PC-3 (cell line): Measurements from ENCODE around the gene MEGF6. TPM values are rescaled to one million over a fixed set of nuclear protein-coding genes. Genes with fewer than 3 reads are reported as not detected.

Experiments
- ATAC-seq: fragments of 200-7000 bp; cut with Tn5 transposase; 2 replicates; pipeline ENCODE4 v1.9.1; 2020; ENCODE audit warnings: mild to moderate bottlenecking, moderate library complexity
- BruUV-seq: library from RNA; stranded (reverse); fragments of 400-500 nt; replicated peaks from 2 replicates; lab custom pipeline; 2021; lab: Mats Ljungman, UMichigan
- CTCF ChIA-PET: fragments of 300-600 bp; sonication (Branson Sonifier 250); formaldehyde crosslinking; loops from one replicate; lab custom pipeline; 2022; ENCODE audit warnings: antibody characterized with exemption; lab: Charles Lee
- POLR2A ChIA-PET: fragments of 300-600 bp; sonication (Branson Sonifier 250); formaldehyde crosslinking; loops from one replicate; lab custom pipeline; 2022; ENCODE audit warnings: antibody characterized with exemption; ENCODE audit not compliant: unreplicated experiment; lab: Charles Lee
- DNase-seq: peaks from one replicate; pipeline ENCODE4 v3.0.0-alpha.2; 2015
- H2AFZ ChIP-seq: fragments of 300-600 bp; sonication (generic); 2 replicates; pipeline ENCODE4 v1.6.0; 2016; ENCODE audit warnings: antibody characterized with exemption, low read length
- H3F3A ChIP-seq: fragments of 300-600 bp; sonication (generic); one replicate; pipeline ENCODE4 v1.6.0; 2017; ENCODE audit warnings: antibody characterized with exemption, low read length, control low read depth, mild to moderate bottlenecking; ENCODE audit not compliant: unreplicated experiment
- H3K27ac ChIP-seq: fragments of 300-600 bp; sonication (generic); 2 replicates; pipeline ENCODE4 v1.5.1; 2016; ENCODE audit warnings: mild to moderate bottlenecking, low read length
- H3K27me3 ChIP-seq: fragments of 300-600 bp; sonication (generic); 2 replicates; pipeline ENCODE4 v1.6.1; 2016; ENCODE audit warnings: low read length, mixed read lengths
- H3K36me3 ChIP-seq: fragments of 300-600 bp; sonication (generic); 2 replicates; pipeline ENCODE4 v1.6.1; 2016; ENCODE audit warnings: low read depth, mixed run types, low read length, mixed read lengths
- H3K4me1 ChIP-seq: fragments of 300-600 bp; sonication (generic); 2 replicates; pipeline ENCODE4 v1.5.1; 2016; ENCODE audit warnings: low read length; ENCODE audit not compliant: insufficient read depth
- H3K4me2 ChIP-seq: fragments of 300-600 bp; sonication (generic); 2 replicates; pipeline ENCODE4 v1.6.0; 2016; ENCODE audit warnings: low read length
- H3K4me3 ChIP-seq: fragments of 300-600 bp; sonication (generic); 2 replicates; pipeline ENCODE4 v1.5.1; 2016; ENCODE audit warnings: mild to moderate bottlenecking, low read length, mixed read lengths
- H3K79me2 ChIP-seq: fragments of 300-600 bp; sonication (generic); 2 replicates; pipeline ENCODE4 v1.6.1; 2017; ENCODE audit warnings: low read length, mixed read lengths
- H3K9ac ChIP-seq: fragments of 300-600 bp; sonication (generic); 2 replicates; pipeline ENCODE4 v1.6.0; 2016; ENCODE audit warnings: mild to moderate bottlenecking, low read length
- H3K9me2 ChIP-seq: fragments of 300-600 bp; sonication (generic); replicated peaks from 2 replicates; pipeline ENCODE4 v1.6.1; 2016; ENCODE audit warnings: mixed run types, low read length, mixed read lengths
- H3K9me3 ChIP-seq: fragments of 300-600 bp; sonication (generic); 2 replicates; pipeline ENCODE4 v1.6.1; 2016; ENCODE audit warnings: low read length, mixed read lengths
- H4K20me1 ChIP-seq: fragments of 300-600 bp; sonication (generic); 2 replicates; pipeline ENCODE4 v1.6.1; 2016; ENCODE audit warnings: low read length, mixed read lengths
- EZH2 ChIP-seq: fragments of 300-600 bp; sonication (generic); IDR thresholded peaks from one replicate; pipeline ENCODE4 v1.6.1; 2017; ENCODE audit warnings: antibody characterized with exemption, mild to moderate bottlenecking, low read length; ENCODE audit not compliant: unreplicated experiment
- EZH2phosphoT487 ChIP-seq: fragments of 300-600 bp; sonication (generic); IDR thresholded peaks from 2 replicates; pipeline ENCODE4 v1.6.1; 2018; ENCODE audit warnings: mild to moderate bottlenecking, antibody characterized with exemption, low read length, borderline replicate concordance
- intact Hi-C: fragments of 100-400 bp; cut with micrococcal nuclease; formaldehyde crosslinking; loops from 2 replicates; pipeline ENCODE4 v1.9.0; 2023
- total RNA-seq: library from RNA; depleted of rRNA; stranded (reverse); fragments of >200 nt; gene quantifications from 2 replicates; pipeline ENCODE4 v1.2.3, GENCODE V29; 2014
- TF ChIP-seq, protein P1 (sequence below): fragments of 300-600 bp; sonication (generic); conservative IDR thresholded peaks from 2 replicates; pipeline ENCODE4 v1.5.1; 2017; ENCODE audit warnings: antibody characterized with exemption, low read depth, mild to moderate bottlenecking, low read length

The MEGF6 gene
- total RNA-seq, 1 experiment from 2014 or later, result 32.5 TPM

DNA sequence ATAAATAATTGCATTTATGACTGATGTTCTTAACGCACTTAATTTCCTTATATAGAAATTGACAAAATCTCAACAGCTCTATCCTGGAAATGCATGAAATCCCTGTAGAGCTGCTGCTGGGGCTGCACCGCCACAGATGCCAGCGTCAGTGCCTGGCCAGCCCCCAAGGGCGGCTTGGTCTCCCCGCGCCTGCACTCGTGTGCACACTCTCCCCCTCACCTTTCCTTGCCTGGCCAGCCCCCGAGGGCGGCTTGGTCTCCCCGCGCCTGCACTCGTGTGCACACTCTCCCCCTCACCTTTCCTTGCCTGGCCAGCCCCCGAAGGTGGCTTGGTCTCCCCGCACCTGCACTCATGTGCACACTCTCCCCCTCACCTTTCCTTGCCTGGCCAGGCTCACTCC, 24.8 kb upstream of the MEGF6 start:
- CTCF ChIA-PET, result no interaction called here
- ATAC-seq, result no peak
- intact Hi-C loops, result no loop called here
- no peak overlapping the region for H3K27ac ChIP-seq
- POLR2A ChIA-PET, result no interaction called here
- no peaks in the 10 kb centered on the region for H3K4me1 ChIP-seq
- no peaks in the 10 kb centered on the region for H3F3A ChIP-seq
- H3K9me3 ChIP-seq, result no peaks in the 10 kb centered on the region
- no peaks in the 10 kb centered on the region for H3K9me2 ChIP-seq
- no peaks in the 10 kb centered on the region for H4K20me1 ChIP-seq
- TF ChIP-seq EZH2, result no peak
- TF ChIP-seq EZH2phosphoT487, result no peak
- TF ChIP-seq, protein P1, sequence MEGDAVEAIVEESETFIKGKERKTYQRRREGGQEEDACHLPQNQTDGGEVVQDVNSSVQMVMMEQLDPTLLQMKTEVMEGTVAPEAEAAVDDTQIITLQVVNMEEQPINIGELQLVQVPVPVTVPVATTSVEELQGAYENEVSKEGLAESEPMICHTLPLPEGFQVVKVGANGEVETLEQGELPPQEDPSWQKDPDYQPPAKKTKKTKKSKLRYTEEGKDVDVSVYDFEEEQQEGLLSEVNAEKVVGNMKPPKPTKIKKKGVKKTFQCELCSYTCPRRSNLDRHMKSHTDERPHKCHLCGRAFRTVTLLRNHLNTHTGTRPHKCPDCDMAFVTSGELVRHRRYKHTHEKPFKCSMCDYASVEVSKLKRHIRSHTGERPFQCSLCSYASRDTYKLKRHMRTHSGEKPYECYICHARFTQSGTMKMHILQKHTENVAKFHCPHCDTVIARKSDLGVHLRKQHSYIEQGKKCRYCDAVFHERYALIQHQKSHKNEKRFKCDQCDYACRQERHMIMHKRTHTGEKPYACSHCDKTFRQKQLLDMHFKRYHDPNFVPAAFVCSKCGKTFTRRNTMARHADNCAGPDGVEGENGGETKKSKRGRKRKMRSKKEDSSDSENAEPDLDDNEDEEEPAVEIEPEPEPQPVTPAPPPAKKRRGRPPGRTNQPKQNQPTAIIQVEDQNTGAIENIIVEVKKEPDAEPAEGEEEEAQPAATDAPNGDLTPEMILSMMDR, result no peak
- no TSS peak for BruUV-seq
- H3K36me3 ChIP-seq, result peaks cover 38% of the 10 kb centered on the region
- no peaks in the 10 kb centered on the region for H3K79me2 ChIP-seq
- DNase-seq, result no peak
- no peak overlapping the region for H3K9ac ChIP-seq
- H2AFZ ChIP-seq, result no peak overlapping the region
- no peak overlapping the region for H3K4me3 ChIP-seq
- no peaks in the 10 kb centered on the region for H3K27me3 ChIP-seq
- no peak overlapping the region for H3K4me2 ChIP-seq

DNA sequence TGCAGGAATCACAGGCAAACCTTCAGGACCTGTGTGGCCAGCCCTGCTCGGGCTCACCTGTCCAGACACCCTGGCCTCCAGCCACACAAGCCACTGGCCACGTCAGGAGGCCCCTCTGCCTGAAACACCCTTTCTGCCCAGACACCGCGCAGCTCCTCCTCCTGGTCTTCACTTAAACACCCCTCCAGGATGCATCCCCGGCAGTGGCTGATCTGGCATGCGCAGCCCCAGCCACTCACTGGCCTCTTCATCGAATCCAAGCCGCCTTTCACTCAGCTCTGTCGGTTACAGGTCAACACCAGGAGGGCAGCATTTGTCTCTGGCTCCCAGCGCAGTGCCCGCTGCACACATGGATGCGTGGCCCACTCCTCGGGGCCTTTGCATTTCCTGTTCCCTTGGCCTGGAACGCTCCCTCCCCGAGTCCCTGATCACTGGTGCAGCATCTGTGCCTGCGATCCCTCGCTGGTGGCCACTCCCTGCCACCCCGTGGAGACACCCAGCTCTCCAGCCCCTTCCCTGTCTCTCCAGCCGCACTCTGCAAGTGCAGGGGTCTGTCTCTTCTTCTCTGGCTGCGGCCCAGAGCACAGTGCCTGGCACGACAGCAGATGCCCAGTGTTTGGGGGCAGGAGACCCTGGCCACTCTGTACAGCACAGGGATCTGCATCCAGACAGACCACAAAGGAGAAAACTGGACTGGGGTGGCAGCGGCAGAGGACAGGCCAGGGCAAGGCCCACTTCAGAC, 22.9 kb upstream of the MEGF6 start:
- Histone ChIP-seq H2AFZ (no peak overlapping the region), H3K4me1 (no peaks in the 10 kb centered on the region), H3K9me2 (no peaks in the 10 kb centered on the region), H3K4me2 (no peak overlapping the region), H3F3A (no peaks in the 10 kb centered on the region), H3K9me3 (no peaks in the 10 kb centered on the region), H3K9ac (no peak overlapping the region), H3K4me3 (no peak overlapping the region), H3K79me2 (no peaks in the 10 kb centered on the region), H3K27ac (no peak overlapping the region), H4K20me1 (no peaks in the 10 kb centered on the region), H3K36me3 (peaks cover 46% of the 10 kb centered on the region), H3K27me3 (no peaks in the 10 kb centered on the region)
- ChIA-PET POLR2A (no interaction called here), CTCF (no interaction called here)
- ATAC-seq (no peak), DNase-seq (no peak)
- intact Hi-C loops, result no loop called here
- TF ChIP-seq EZH2phosphoT487, result no peak
- no peak for TF ChIP-seq EZH2
- TF ChIP-seq, protein P1, result no peak
- BruUV-seq, result no TSS peak

- no peak for DNase-seq
- H3K9ac ChIP-seq, result no peak overlapping the region
- H3K36me3 ChIP-seq, result peaks cover 49% of the 10 kb centered on the region
- H3K4me2 ChIP-seq, result no peak overlapping the region
- TF ChIP-seq, protein P1, result no peak
- no peak for TF ChIP-seq EZH2
- no peak for TF ChIP-seq EZH2phosphoT487
- no peak overlapping the region for H3K4me3 ChIP-seq
- H3K4me1 ChIP-seq, result no peaks in the 10 kb centered on the region
- no peak for ATAC-seq
- H3K9me3 ChIP-seq, result no peaks in the 10 kb centered on the region
- H3F3A ChIP-seq, result no peaks in the 10 kb centered on the region
- H4K20me1 ChIP-seq, result no peaks in the 10 kb centered on the region
- no TSS peak for BruUV-seq
- H2AFZ ChIP-seq, result no peak overlapping the region
- CTCF ChIA-PET, result no interaction called here
- no peaks in the 10 kb centered on the region for H3K79me2 ChIP-seq
- intact Hi-C loops, result no loop called here
- POLR2A ChIA-PET, result no interaction called here
- no peaks in the 10 kb centered on the region for H3K27me3 ChIP-seq
- no peaks in the 10 kb centered on the region for H3K9me2 ChIP-seq
- H3K27ac ChIP-seq, result no peak overlapping the region
Observed at GRCh38 chr1:3633344-3634058, 22.2 kb upstream of the MEGF6 start.
